ENCODE measurements around the gene HNRNPA3.
"Not testable (repeated sequence)": the region's sequence is repeated elsewhere in the genome, so short reads cannot be mapped to it uniquely, and the experiment has no call there.

HNRNPA3 gene

GRCh38 chr2:177219787-177220186 is 7.2 kb downstream of the HNRNPA3 start:
- not testable (repeated sequence) for H3K4me2 ChIP-seq (ENCODE audit: low read length); H3K9me3 ChIP-seq (replicated peaks; ENCODE audit: low read length); H3K4me3 ChIP-seq (ENCODE audit: low read length); H3K9ac ChIP-seq (ENCODE audit: low read depth, low read length); H3K27me3 ChIP-seq (ENCODE audit: control insufficient read depth, insufficient read depth, low read length); H3K4me1 ChIP-seq (ENCODE audit: control insufficient read depth, insufficient read depth, low read length)
- H3K36me3 ChIP-seq (ENCODE audit: insufficient read depth, low read length): peaks cover 81% of the 10 kb centered on the region

GRCh38 chr2:177221534-177221933 is 8.9 kb downstream of the HNRNPA3 start:
- no peaks in the 10 kb centered on the region for H3K4me1 ChIP-seq (ENCODE audit: control insufficient read depth, insufficient read depth, low read length)
- no peaks in the 10 kb centered on the region for H3K9me3 ChIP-seq (replicated peaks; ENCODE audit: low read length)
- H3K9ac ChIP-seq (ENCODE audit: low read depth, low read length): no peak overlapping the region
- H3K27me3 ChIP-seq (ENCODE audit: control insufficient read depth, insufficient read depth, low read length): no peaks in the 10 kb centered on the region
- no peak overlapping the region for H3K4me2 ChIP-seq (ENCODE audit: low read length)
- H3K4me3 ChIP-seq (ENCODE audit: low read length): no peak overlapping the region
- peaks cover 69% of the 10 kb centered on the region for H3K36me3 ChIP-seq (ENCODE audit: insufficient read depth, low read length)

- no peak overlapping the region for H3K4me3 ChIP-seq (ENCODE audit: low read length)
- no peaks in the 10 kb centered on the region for H3K27me3 ChIP-seq (ENCODE audit: control insufficient read depth, insufficient read depth, low read length)
- no peak overlapping the region for H3K4me2 ChIP-seq (ENCODE audit: low read length)
- H3K9ac ChIP-seq (ENCODE audit: low read depth, low read length): no peak overlapping the region
- H3K36me3 ChIP-seq (ENCODE audit: insufficient read depth, low read length): peaks cover 65% of the 10 kb centered on the region
- no peaks in the 10 kb centered on the region for H3K9me3 ChIP-seq (replicated peaks; ENCODE audit: low read length)
- H3K4me1 ChIP-seq (ENCODE audit: control insufficient read depth, insufficient read depth, low read length): no peaks in the 10 kb centered on the region
Observed at GRCh38 chr2:177221970-177222369, 9.4 kb downstream of the HNRNPA3 start.

- not testable (repeated sequence) for H3K4me3 ChIP-seq (ENCODE audit: low read length); H3K4me1 ChIP-seq (ENCODE audit: control insufficient read depth, insufficient read depth, low read length); H3K27me3 ChIP-seq (ENCODE audit: control insufficient read depth, insufficient read depth, low read length); H3K9ac ChIP-seq (ENCODE audit: low read depth, low read length); H3K9me3 ChIP-seq (replicated peaks; ENCODE audit: low read length); H3K4me2 ChIP-seq (ENCODE audit: low read length)
- peaks cover 59% of the 10 kb centered on the region for H3K36me3 ChIP-seq (ENCODE audit: insufficient read depth, low read length)
Observed at GRCh38 chr2:177223436-177223835, 10.8 kb downstream of the HNRNPA3 start.

- Histone ChIP-seq H3K4me2 (ENCODE audit: low read length) (no peak overlapping the region), H3K9ac (ENCODE audit: low read depth, low read length) (no peak overlapping the region), H3K4me3 (ENCODE audit: low read length) (no peak overlapping the region), H3K36me3 (ENCODE audit: insufficient read depth, low read length) (peaks cover 58% of the 10 kb centered on the region), H3K27me3 (ENCODE audit: control insufficient read depth, insufficient read depth, low read length) (no peaks in the 10 kb centered on the region), H3K4me1 (ENCODE audit: control insufficient read depth, insufficient read depth, low read length) (no peaks in the 10 kb centered on the region), H3K9me3 (replicated peaks; ENCODE audit: low read length) (no peaks in the 10 kb centered on the region)
Observed at GRCh38 chr2:177225965-177226360, 13.4 kb downstream of the HNRNPA3 start.

GRCh38 chr2:177229442-177230242 is 17.0 kb downstream of the HNRNPA3 start:
- Histone ChIP-seq H3K9ac (ENCODE audit: low read depth, low read length) (no peak overlapping the region), H3K27me3 (ENCODE audit: control insufficient read depth, insufficient read depth, low read length) (no peaks in the 10 kb centered on the region), H3K4me2 (ENCODE audit: low read length) (no peak overlapping the region), H3K36me3 (ENCODE audit: insufficient read depth, low read length) (peaks cover 66% of the 10 kb centered on the region), H3K4me3 (ENCODE audit: low read length) (no peak overlapping the region), H3K4me1 (ENCODE audit: control insufficient read depth, insufficient read depth, low read length) (no peaks in the 10 kb centered on the region), H3K9me3 (replicated peaks; ENCODE audit: low read length) (no peaks in the 10 kb centered on the region)

GRCh38 chr2:177231270-177231669 is 18.7 kb downstream of the HNRNPA3 start:
- Histone ChIP-seq H3K9me3 (replicated peaks; ENCODE audit: low read length) (no peaks in the 10 kb centered on the region), H3K36me3 (ENCODE audit: insufficient read depth, low read length) (peaks cover 68% of the 10 kb centered on the region), H3K9ac (ENCODE audit: low read depth, low read length) (no peak overlapping the region), H3K4me3 (ENCODE audit: low read length) (no peak overlapping the region), H3K4me1 (ENCODE audit: control insufficient read depth, insufficient read depth, low read length) (no peaks in the 10 kb centered on the region), H3K27me3 (ENCODE audit: control insufficient read depth, insufficient read depth, low read length) (no peaks in the 10 kb centered on the region), H3K4me2 (ENCODE audit: low read length) (no peak overlapping the region)

GRCh38 chr2:177232098-177232704 is 19.6 kb downstream of the HNRNPA3 start:
- no peak overlapping the region for H3K4me3 ChIP-seq (ENCODE audit: low read length)
- no peaks in the 10 kb centered on the region for H3K9me3 ChIP-seq (replicated peaks; ENCODE audit: low read length)
- no peaks in the 10 kb centered on the region for H3K4me1 ChIP-seq (ENCODE audit: control insufficient read depth, insufficient read depth, low read length)
- no peaks in the 10 kb centered on the region for H3K27me3 ChIP-seq (ENCODE audit: control insufficient read depth, insufficient read depth, low read length)
- H3K9ac ChIP-seq (ENCODE audit: low read depth, low read length): no peak overlapping the region
- no peak overlapping the region for H3K4me2 ChIP-seq (ENCODE audit: low read length)
- H3K36me3 ChIP-seq (ENCODE audit: insufficient read depth, low read length): peaks cover 68% of the 10 kb centered on the region

GRCh38 chr2:177234267-177234666 is 21.7 kb downstream of the HNRNPA3 start:
- Histone ChIP-seq H3K9me3 (replicated peaks; ENCODE audit: low read length) (no peaks in the 10 kb centered on the region), H3K4me3 (ENCODE audit: low read length) (no peak overlapping the region), H3K36me3 (ENCODE audit: insufficient read depth, low read length) (peaks cover 51% of the 10 kb centered on the region), H3K27me3 (ENCODE audit: control insufficient read depth, insufficient read depth, low read length) (no peaks in the 10 kb centered on the region), H3K9ac (ENCODE audit: low read depth, low read length) (no peak overlapping the region), H3K4me1 (ENCODE audit: control insufficient read depth, insufficient read depth, low read length) (peaks cover 5% of the 10 kb centered on the region), H3K4me2 (ENCODE audit: low read length) (no peak overlapping the region)

- H3K36me3 ChIP-seq (ENCODE audit: insufficient read depth, low read length): peaks cover 38% of the 10 kb centered on the region
- H3K4me1 ChIP-seq (ENCODE audit: control insufficient read depth, insufficient read depth, low read length): peaks cover 22% of the 10 kb centered on the region
- H3K9ac ChIP-seq (ENCODE audit: low read depth, low read length): no peak overlapping the region
- no peaks in the 10 kb centered on the region for H3K9me3 ChIP-seq (replicated peaks; ENCODE audit: low read length)
- no peak overlapping the region for H3K4me3 ChIP-seq (ENCODE audit: low read length)
- no peaks in the 10 kb centered on the region for H3K27me3 ChIP-seq (ENCODE audit: control insufficient read depth, insufficient read depth, low read length)
- no peak overlapping the region for H3K4me2 ChIP-seq (ENCODE audit: low read length)
Observed at GRCh38 chr2:177235855-177236437, 23.4 kb downstream of the HNRNPA3 start.

GRCh38 chr2:177237932-177238331 is 25.3 kb downstream of the HNRNPA3 start:
- no peaks in the 10 kb centered on the region for H3K9me3 ChIP-seq (replicated peaks; ENCODE audit: low read length)
- no peaks in the 10 kb centered on the region for H3K27me3 ChIP-seq (ENCODE audit: control insufficient read depth, insufficient read depth, low read length)
- no peak overlapping the region for H3K4me3 ChIP-seq (ENCODE audit: low read length)
- no peak overlapping the region for H3K4me2 ChIP-seq (ENCODE audit: low read length)
- H3K36me3 ChIP-seq (ENCODE audit: insufficient read depth, low read length): peaks cover 18% of the 10 kb centered on the region
- H3K4me1 ChIP-seq (ENCODE audit: control insufficient read depth, insufficient read depth, low read length): peaks cover 40% of the 10 kb centered on the region
- H3K9ac ChIP-seq (ENCODE audit: low read depth, low read length): no peak overlapping the region

All from skeletal muscle satellite cell (primary cell).